GM18861 (cell line): ENCODE results near the gene WWOX.

Experiments
- ATAC-seq: cut with Tn5 transposase; IDR thresholded peaks from one replicate; pipeline ENCODE4 v1.9.1; 2021; ENCODE audit not compliant: unreplicated experiment

WWOX gene

GRCh38 chr16:78485917-78486257, 386.4 kb downstream of the WWOX start:
- ATAC-seq = no peak

GRCh38 chr16:78487471-78487870, 388.0 kb downstream of the WWOX start:
- no peak for ATAC-seq

GRCh38 chr16:78489072-78489471, 389.6 kb downstream of the WWOX start:
- ATAC-seq = no peak

GRCh38 chr16:78489631-78490030, 390.2 kb downstream of the WWOX start:
- no peak for ATAC-seq

- ATAC-seq = no peak
Observed at GRCh38 chr16:78490431-78490830, 391.0 kb downstream of the WWOX start.

GRCh38 chr16:78490847-78491246, 391.4 kb downstream of the WWOX start:
- ATAC-seq = no peak

GRCh38 chr16:78493573-78493972, 394.1 kb downstream of the WWOX start:
- no peak for ATAC-seq

GRCh38 chr16:78494105-78494504, 394.7 kb downstream of the WWOX start:
- ATAC-seq = no peak

- ATAC-seq = no peak
Observed at GRCh38 chr16:78494674-78495073, 395.2 kb downstream of the WWOX start.

- ATAC-seq = no peak
Observed at GRCh38 chr16:78496189-78496588, 396.7 kb downstream of the WWOX start.

GRCh38 chr16:78499399-78499798, 399.9 kb downstream of the WWOX start:
- no peak for ATAC-seq

- no peak for ATAC-seq
Observed at GRCh38 chr16:78500659-78501270, 401.3 kb downstream of the WWOX start.

- ATAC-seq = no peak
Observed at GRCh38 chr16:78501744-78502143, 402.3 kb downstream of the WWOX start.

- no peak for ATAC-seq
Observed at GRCh38 chr16:78502812-78503350, 403.4 kb downstream of the WWOX start.

- ATAC-seq = no peak
Observed at GRCh38 chr16:78503602-78504001, 404.1 kb downstream of the WWOX start.

GRCh38 chr16:78504401-78504851, 405.0 kb downstream of the WWOX start:
- no peak for ATAC-seq

- no peak for ATAC-seq
Observed at GRCh38 chr16:78505036-78505435, 405.6 kb downstream of the WWOX start.

GRCh38 chr16:78505544-78506366, 406.3 kb downstream of the WWOX start:
- ATAC-seq = no peak

- no peak for ATAC-seq
Observed at GRCh38 chr16:78506367-78507193, 407.1 kb downstream of the WWOX start.

GRCh38 chr16:78507576-78507975, 408.1 kb downstream of the WWOX start:
- ATAC-seq = no peak

GRCh38 chr16:78509965-78510364, 410.5 kb downstream of the WWOX start:
- no peak for ATAC-seq
